Smooth muscle cell (in vitro differentiated cells): ENCODE results near the gene PTPRM. TPM values are rescaled to one million over a fixed set of nuclear protein-coding genes. Genes with fewer than 3 reads are reported as not detected.

Experiments used
- DNase-seq: peaks from one replicate; lab custom pipeline; 2025; ENCODE audit not compliant: unreplicated experiment; lab: John Stamatoyannopoulos, UW
- H2AFZ ChIP-seq: fragments of 200-600 bp; sonication (generic); 2 replicates; pipeline ENCODE4 v1.6.0; 2016; ENCODE audit warnings: antibody characterized with exemption, low read depth, mild to moderate bottlenecking
- H3F3A ChIP-seq: fragments of 200-600 bp; sonication (generic); 2 replicates; pipeline ENCODE4 v1.6.0; 2017; ENCODE audit warnings: antibody characterized with exemption, low read depth
- H3K27ac ChIP-seq: fragments of 200-600 bp; sonication (generic); 2 replicates; pipeline ENCODE4 v1.5.1; 2016; ENCODE audit warnings: low read depth, mild to moderate bottlenecking
- H3K27me3 ChIP-seq: fragments of 200-600 bp; sonication (generic); 2 replicates; pipeline ENCODE4 v1.6.1; 2016; ENCODE audit warnings: low read depth, mild to moderate bottlenecking
- H3K36me3 ChIP-seq: fragments of 200-600 bp; sonication (generic); 2 replicates; pipeline ENCODE4 v1.5.1; 2016; ENCODE audit warnings: low read depth
- H3K4me1 ChIP-seq: fragments of 200-600 bp; sonication (generic); 2 replicates; pipeline ENCODE4 v1.5.1; 2016; ENCODE audit warnings: low read depth
- H3K4me2 ChIP-seq: fragments of 200-600 bp; sonication (generic); 2 replicates; pipeline ENCODE4 v1.6.0; 2016; ENCODE audit warnings: mild to moderate bottlenecking
- H3K4me3 ChIP-seq: fragments of 200-600 bp; sonication (generic); 2 replicates; pipeline ENCODE4 v1.5.1; 2016; ENCODE audit warnings: mild to moderate bottlenecking
- H3K79me2 ChIP-seq: fragments of 200-600 bp; sonication (generic); 2 replicates; pipeline ENCODE4 v1.6.0; 2016; ENCODE audit warnings: low read depth, mild to moderate bottlenecking
- H3K9ac ChIP-seq: fragments of 200-600 bp; sonication (generic); 2 replicates; pipeline ENCODE4 v1.6.0; 2016; ENCODE audit warnings: low read depth
- H3K9me3 ChIP-seq: fragments of 200-600 bp; sonication (generic); replicated peaks from 2 replicates; pipeline ENCODE4 v1.5.1; 2016; ENCODE audit warnings: low read depth
- H4K20me1 ChIP-seq: fragments of 200-600 bp; sonication (generic); 2 replicates; pipeline ENCODE4 v1.6.0; 2016; ENCODE audit warnings: low read depth
- CTCF ChIP-seq: fragments of 200-600 bp; sonication (generic); IDR thresholded peaks from 2 replicates; pipeline ENCODE4 v1.5.1; 2017; ENCODE audit warnings: borderline replicate concordance, mild to moderate bottlenecking, antibody characterized with exemption; ENCODE audit not compliant: insufficient read depth, poor library complexity, severe bottlenecking
- WGBS: methylation state at CpG from one replicate; pipeline ENCODE4 v1.1.7; 2016; ENCODE audit warnings: low lambda C conversion rate; 5-methylcytosine and 5-hydroxymethylcytosine counted together
- polyA plus RNA-seq: library from polyadenylated mRNA; unstranded; fragments of >200 nt; fragmentation: Nextera tagmentation; extraction: Ambion mirVana; gene quantifications from 2 replicates; pipeline ENCODE4 v1.2.1, GENCODE V29; 2016
- total RNA-seq: library from RNA; depleted of rRNA; stranded (reverse); fragments of >200 nt; gene quantifications from 2 replicates; pipeline ENCODE4 v1.2.3, GENCODE V29; 2014

PTPRM gene
- total and polyA plus RNA-seq, 2 experiments from 2014 or later, result 57.5 to 115 TPM

- no peaks in the 10 kb centered on the region for H3F3A ChIP-seq
- DNase-seq, result no peak
Measured at GRCh38 chr18:7919565-7919964, 352.4 kb downstream of the PTPRM start.

GRCh38 chr18:7921938-7922587, 354.9 kb downstream of the PTPRM start:
- no peak for DNase-seq
- peaks cover 40% of the 10 kb centered on the region for H3K79me2 ChIP-seq
- peak overlapping the region; percentile 18 for H3K9ac ChIP-seq
- peaks cover 28% of the 10 kb centered on the region for H3K4me1 ChIP-seq
- H3K9me3 ChIP-seq, result no peaks in the 10 kb centered on the region
- peak overlapping the region; percentile 81 for H3K27ac ChIP-seq
- no peak overlapping the region for H3K4me3 ChIP-seq
- peak overlapping the region; percentile 9 for H2AFZ ChIP-seq
- H3K4me2 ChIP-seq, result peak overlapping the region; percentile 55
- TF ChIP-seq CTCF, result no peak
- H3F3A ChIP-seq, result peaks cover 5% of the 10 kb centered on the region
- WGBS, result 21% methylated on average over 3 of the region's 3 CpGs
- H4K20me1 ChIP-seq, result no peaks in the 10 kb centered on the region
- no peaks in the 10 kb centered on the region for H3K36me3 ChIP-seq
- H3K27me3 ChIP-seq, result no peaks in the 10 kb centered on the region

More at GRCh38 chr18:7919565-7919964, 352.4 kb downstream of the PTPRM start:
- no peaks in the 10 kb centered on the region for H3K27me3 ChIP-seq
- no peaks in the 10 kb centered on the region for H3K9me3 ChIP-seq
- no peak overlapping the region for H3K4me2 ChIP-seq
- H3K27ac ChIP-seq, result no peak overlapping the region
- 79% methylated on average over 2 of the region's 2 CpGs for whole genome bisulfite sequencing
- no peak overlapping the region for H3K4me3 ChIP-seq
- H3K4me1 ChIP-seq, result peaks cover 17% of the 10 kb centered on the region
- no peak overlapping the region for H3K9ac ChIP-seq
- TF ChIP-seq CTCF, result no peak
- peaks cover 38% of the 10 kb centered on the region for H3K79me2 ChIP-seq
- H4K20me1 ChIP-seq, result no peaks in the 10 kb centered on the region
- H2AFZ ChIP-seq, result no peak overlapping the region
- H3K36me3 ChIP-seq, result no peaks in the 10 kb centered on the region

GRCh38 chr18:7923105-7923504, 356.0 kb downstream of the PTPRM start:
- peaks cover 29% of the 10 kb centered on the region for H3K4me1 ChIP-seq
- no peak overlapping the region for H3K9ac ChIP-seq
- no peak for TF ChIP-seq CTCF
- H3K27me3 ChIP-seq, result no peaks in the 10 kb centered on the region
- H3K4me2 ChIP-seq, result peak overlapping the region; percentile 55
- no peaks in the 10 kb centered on the region for H3K9me3 ChIP-seq
- WGBS, result 88% methylated on average over 4 of the region's 4 CpGs
- peaks cover 5% of the 10 kb centered on the region for H3F3A ChIP-seq
- peaks cover 31% of the 10 kb centered on the region for H3K79me2 ChIP-seq
- H3K4me3 ChIP-seq, result no peak overlapping the region
- no peak for DNase-seq
- H3K27ac ChIP-seq, result peak overlapping the region; percentile 81
- H4K20me1 ChIP-seq, result no peaks in the 10 kb centered on the region
- H2AFZ ChIP-seq, result no peak overlapping the region
- no peaks in the 10 kb centered on the region for H3K36me3 ChIP-seq

GRCh38 chr18:7924616-7925015, 357.5 kb downstream of the PTPRM start:
- H3K4me2 ChIP-seq, result peak overlapping the region; percentile 55
- peaks cover 29% of the 10 kb centered on the region for H3K79me2 ChIP-seq
- peak overlapping the region; percentile 81 for H3K27ac ChIP-seq
- H3F3A ChIP-seq, result peaks cover 5% of the 10 kb centered on the region
- peaks cover 29% of the 10 kb centered on the region for H3K4me1 ChIP-seq
- no peaks in the 10 kb centered on the region for H3K36me3 ChIP-seq
- TF ChIP-seq CTCF, result no peak
- H4K20me1 ChIP-seq, result no peaks in the 10 kb centered on the region
- no peaks in the 10 kb centered on the region for H3K9me3 ChIP-seq
- WGBS, result 32% methylated on average over 5 of the region's 5 CpGs
- no peak overlapping the region for H3K9ac ChIP-seq
- no peaks in the 10 kb centered on the region for H3K27me3 ChIP-seq
- no peak overlapping the region for H3K4me3 ChIP-seq
- no peak for DNase-seq
- no peak overlapping the region for H2AFZ ChIP-seq
